GM19395 (cell line): ENCODE results near the gene NFKBIL1.
A peak's percentile ranks its signal among the peaks of the same experiment; 100 is the strongest.
"Not testable (repeated sequence)": the region's sequence is repeated elsewhere in the genome, so short reads cannot be mapped to it uniquely, and the experiment has no call there.

Experiments used
- ATAC-seq: cut with Tn5 transposase; IDR thresholded peaks from one replicate; pipeline ENCODE4 v1.9.1; 2021; ENCODE audit warnings: mild to moderate bottlenecking, moderate library complexity; ENCODE audit not compliant: unreplicated experiment

NFKBIL1 gene

GRCh38 chr6:31546958-31547726, at the start of gene NFKBIL1:
Gene NFKBIL1, plus strand, starts transcription at chr6:31547608. Its CDS starts 87 bp downstream, at chr6:31547695.
- ATAC-seq = peak; percentile 74

- ATAC-seq = no peak
These were observed 48.7 kb upstream of the NFKBIL1 start for GRCh38 chr6:31498748-31499147.

- not testable (repeated sequence) for ATAC-seq
These were observed 47.8 kb upstream of the NFKBIL1 start for GRCh38 chr6:31499648-31500047.

GRCh38 chr6:31502586-31502985, 44.8 kb upstream of the NFKBIL1 start:
- ATAC-seq = no peak

- ATAC-seq = not testable (repeated sequence)
These were observed 38.4 kb upstream of the NFKBIL1 start for GRCh38 chr6:31509036-31509435.

GRCh38 chr6:31510007-31510406, 37.4 kb upstream of the NFKBIL1 start:
- ATAC-seq = no peak

- ATAC-seq = no peak
These were observed 33.8 kb upstream of the NFKBIL1 start for GRCh38 chr6:31513456-31514165.

GRCh38 chr6:31521835-31522234, 25.6 kb upstream of the NFKBIL1 start:
- ATAC-seq = no peak

- ATAC-seq = no peak
These were observed 21.9 kb upstream of the NFKBIL1 start for GRCh38 chr6:31525553-31525931.

GRCh38 chr6:31525932-31526591, 21.3 kb upstream of the NFKBIL1 start:
- ATAC-seq = no peak

- ATAC-seq = no peak
These were observed 19.1 kb upstream of the NFKBIL1 start for GRCh38 chr6:31528307-31528777.

GRCh38 chr6:31528821-31529328, 18.5 kb upstream of the NFKBIL1 start, which contains the start of gene MCCD1:
Gene MCCD1, plus strand, starts transcription at chr6:31528962. Its CDS starts 53 bp downstream, at chr6:31529015.
- ATAC-seq = no peak

- no peak for ATAC-seq
These were observed 17.9 kb upstream of the NFKBIL1 start for GRCh38 chr6:31529329-31530150.

- no peak for ATAC-seq
These were observed 16.7 kb upstream of the NFKBIL1 start for GRCh38 chr6:31530659-31531058.

GRCh38 chr6:31531162-31531561, 16.2 kb upstream of the NFKBIL1 start:
- ATAC-seq = no peak

- no peak for ATAC-seq
These were observed 15.4 kb upstream of the NFKBIL1 start for GRCh38 chr6:31531771-31532643.

- no peak for ATAC-seq
These were observed 14.6 kb upstream of the NFKBIL1 start for GRCh38 chr6:31532644-31533454.

GRCh38 chr6:31533455-31533841, 14.0 kb upstream of the NFKBIL1 start:
- ATAC-seq = no peak

- ATAC-seq = no peak
These were observed 13.4 kb upstream of the NFKBIL1 start for GRCh38 chr6:31534011-31534410.
